CD1c-positive myeloid dendritic cell (primary cell): ENCODE results near the gene CACNA1H.
"Not testable (repeated sequence)": the region's sequence is repeated elsewhere in the genome, so short reads cannot be mapped to it uniquely, and the experiment has no call there.

Experiments
- DNase-seq: peaks from one replicate; pipeline ENCODE4 v3.0.0-alpha.2; 2016; ENCODE audit errors: extremely low spot score

CACNA1H gene

DNA sequence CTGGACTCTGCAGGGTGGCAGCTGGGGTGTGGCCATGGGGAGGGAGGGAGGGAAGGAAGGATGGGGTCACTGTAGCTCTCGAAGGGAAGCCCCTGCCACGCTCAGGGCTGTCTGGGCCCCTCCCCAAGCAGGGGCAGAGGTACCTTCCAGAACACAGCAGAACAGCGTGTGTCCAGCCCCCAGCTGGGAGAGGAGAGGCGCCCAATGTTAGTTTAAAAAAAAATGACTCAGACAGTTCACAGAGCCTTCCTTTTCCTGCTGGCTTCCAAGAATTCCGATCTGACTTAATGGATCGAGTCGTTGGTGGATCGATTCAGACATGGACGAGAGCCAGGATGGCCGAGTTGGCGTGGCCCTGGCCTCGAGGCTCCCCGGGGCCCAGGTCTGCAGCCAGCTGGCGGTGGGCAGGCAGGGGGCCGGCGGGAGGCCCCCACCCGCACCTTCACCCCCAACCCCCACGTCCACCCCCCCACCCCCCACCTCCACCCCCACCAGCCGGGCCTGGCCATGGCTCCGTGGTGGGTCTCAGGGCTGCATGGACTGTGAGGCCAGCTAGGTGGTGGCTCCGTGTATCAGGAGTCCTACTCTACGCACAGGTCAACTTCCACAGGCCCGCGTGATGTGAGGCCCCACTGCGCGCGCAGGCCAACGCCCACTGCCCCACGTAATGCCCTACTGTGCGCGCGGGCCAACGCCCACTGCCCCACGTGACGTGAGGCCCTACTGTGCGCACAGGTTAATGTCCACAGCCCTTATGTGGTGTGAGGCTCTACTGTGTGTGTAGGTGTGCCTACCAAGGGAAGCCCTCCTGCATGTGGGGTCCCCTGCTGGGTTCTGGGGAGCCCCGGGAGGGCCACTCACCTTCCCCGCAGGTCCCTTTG is 21.8 kb downstream of the CACNA1H start:
- DNase-seq, result no peak

DNA sequence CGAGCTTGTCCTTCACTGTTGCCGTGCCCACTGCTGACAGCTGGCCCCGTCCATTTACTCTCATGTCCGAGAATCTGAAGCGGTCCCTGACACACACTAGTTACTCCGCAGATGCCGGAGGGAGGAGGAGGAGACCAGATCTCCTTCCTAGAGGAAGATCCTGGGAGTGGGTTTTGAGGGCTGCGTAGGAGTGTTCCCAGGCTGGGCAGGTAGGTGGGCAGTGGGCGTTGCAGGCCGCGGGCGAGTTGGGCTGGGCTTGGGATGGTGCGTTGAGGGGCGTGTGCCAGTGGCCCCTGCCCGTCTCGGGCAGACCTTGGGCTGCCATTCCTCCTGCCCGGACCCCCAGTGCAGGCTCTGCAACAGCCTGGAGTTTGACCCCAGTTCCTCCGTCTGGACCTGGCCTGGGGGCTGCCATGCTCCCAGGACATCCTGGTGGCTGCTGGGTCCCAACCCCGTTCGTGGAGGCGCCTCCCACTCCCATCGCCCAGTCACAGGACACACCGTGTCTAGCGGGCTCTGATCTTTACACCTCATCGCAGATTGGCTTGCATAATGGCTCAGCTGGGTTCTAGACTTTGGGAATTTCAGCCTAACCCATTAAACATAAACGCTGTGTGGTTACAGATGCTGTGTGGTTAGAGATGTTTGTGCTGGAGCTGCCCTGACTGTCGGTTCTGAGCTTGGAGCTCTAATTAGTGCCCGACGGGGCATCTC is 22.8 kb downstream of the CACNA1H start:
- no peak for DNase-seq

DNA sequence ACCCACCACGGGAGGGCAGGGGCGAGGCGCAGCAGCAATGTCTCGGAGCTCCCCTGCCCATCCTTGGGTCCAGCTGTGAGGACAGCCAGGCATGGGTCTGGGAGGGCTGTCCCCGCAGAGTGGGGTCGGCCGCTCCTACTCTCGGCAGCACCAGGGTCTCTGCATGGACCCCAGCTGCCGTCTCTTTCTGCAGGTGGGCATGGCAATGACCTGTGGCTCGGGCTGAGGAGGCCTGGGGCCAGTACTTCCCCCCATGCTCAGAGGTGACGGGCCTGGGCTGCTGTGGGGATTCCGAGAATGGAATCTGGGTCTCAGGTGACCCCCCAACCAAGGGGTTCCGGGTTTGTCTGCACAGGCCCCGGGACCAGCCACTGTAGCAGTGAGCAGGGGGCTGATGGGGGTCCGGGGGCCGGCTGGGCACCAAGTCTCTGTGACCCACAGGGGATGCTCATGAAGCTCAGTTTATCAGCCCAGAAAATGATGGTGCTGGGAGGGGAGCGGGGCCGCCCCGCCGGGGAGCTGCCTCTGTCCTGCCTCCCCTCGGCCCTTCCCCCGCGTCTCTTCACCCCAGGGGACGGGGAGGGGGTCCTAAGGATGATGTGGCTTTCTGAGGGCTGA is 23.5 kb downstream of the CACNA1H start:
- no peak for DNase-seq

DNA sequence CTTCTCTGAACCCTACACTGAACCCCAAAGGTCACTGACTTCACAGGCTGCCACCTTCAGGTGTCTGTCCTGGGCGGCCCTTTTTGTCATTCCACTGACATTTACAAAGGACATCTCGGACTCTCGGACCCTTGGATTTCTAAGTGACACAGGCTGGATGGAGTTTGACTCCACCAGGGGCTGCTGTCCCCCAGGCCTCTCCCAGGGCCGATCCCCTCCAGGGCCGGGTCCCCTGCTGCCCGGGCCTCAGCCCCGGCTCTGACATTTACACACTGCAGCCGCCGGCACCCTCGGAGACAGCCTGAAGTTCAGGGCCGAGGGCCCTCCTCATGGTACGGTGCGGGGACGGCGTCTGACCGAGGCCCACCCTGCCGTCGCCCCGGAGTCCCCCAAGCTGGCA is 24.1 kb downstream of the CACNA1H start:
- DNase-seq, result no peak

DNA sequence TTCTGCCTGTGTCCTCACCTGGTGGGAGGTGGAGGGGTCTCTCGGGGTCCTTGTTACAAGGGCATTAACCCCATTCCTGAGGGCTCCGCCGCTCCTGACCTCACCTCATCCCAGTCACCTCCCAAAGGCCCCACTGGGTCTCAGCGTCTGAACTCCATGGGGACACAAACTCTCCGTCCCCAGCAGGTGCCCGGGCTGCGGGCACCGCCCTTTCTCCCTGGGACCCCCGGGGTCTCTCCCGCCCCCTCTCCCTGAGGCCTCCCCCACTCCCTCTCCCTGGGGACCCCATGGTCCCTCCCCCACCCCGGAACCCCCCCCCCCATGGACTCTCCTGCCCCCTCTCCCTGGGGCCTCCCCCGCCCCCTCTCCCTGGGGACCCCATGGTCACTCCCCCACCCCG is 24.8 kb downstream of the CACNA1H start:
- no peak for DNase-seq

DNA sequence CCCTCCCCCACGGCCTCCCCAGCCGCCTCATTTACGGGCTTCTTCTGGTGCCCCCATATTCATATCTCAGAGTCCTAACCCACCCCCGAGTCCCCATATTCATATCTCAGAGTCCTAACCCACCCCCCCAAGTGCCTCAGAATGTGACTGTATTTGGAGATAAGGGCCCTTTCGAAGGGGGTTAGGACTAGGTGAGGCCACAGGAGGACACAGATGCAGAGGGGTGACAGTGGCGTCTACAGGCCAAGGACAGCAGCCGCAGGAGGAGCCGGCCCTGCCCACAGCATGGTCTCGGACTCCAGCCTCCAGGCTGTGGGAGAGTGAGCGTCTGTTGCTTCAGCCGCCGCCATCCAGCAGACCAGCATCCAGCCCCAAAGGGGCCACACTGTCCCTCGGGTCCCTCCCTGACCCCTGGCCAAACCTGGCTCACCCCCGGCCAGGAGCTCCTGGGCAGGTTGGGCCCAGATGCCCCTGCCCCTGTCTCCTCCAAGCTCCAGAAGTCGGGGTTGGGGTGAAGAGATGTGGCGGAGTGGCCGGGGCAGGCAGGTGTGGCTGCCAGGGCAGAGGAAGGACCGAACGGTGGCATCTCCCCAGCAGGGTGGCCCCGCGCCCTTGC is 25.5 kb downstream of the CACNA1H start:
- DNase-seq, result no peak

DNA sequence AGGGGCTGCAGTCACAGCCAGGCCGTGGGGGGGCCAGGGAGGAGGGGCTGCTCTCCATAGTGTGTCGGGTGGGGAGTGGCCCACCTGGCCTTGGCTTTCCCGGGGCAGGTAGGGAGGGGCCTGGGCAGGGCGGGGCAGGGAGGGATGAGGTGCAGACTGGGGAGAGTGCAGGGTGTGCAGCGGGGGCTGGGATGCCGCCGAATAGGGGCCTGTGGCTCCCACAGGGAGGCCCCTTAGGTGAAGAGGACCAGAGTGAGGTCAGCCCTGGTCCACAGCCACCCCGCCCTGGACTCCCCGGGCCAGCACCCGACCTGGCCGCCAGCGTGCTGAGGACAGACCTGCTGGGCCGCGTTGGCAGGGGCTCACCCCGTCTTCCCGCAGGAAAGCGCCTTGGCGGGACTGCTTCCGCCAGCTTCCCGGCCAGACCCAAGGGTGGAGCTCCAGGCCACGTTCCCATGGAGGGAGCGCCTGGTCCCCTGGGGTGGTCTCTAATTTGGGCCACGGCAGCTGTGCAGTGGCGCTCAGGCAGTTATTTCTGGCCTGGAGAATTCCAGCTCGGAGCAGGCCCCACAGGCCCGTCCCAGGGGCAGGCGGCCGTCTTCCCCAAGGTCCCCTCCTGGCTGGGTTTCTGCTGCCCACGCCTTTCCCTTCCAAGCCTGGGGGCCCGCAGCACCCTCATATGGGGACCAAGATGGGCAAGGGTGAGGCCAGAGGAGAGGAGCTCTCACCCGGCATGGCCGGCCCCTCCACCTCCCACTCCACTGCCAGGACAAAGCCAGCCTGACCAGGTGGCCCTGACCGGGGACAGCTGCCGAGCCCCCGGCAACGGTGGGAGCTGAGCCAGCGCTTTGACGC is 27.9 kb downstream of the CACNA1H start:
- DNase-seq, result no peak

DNA sequence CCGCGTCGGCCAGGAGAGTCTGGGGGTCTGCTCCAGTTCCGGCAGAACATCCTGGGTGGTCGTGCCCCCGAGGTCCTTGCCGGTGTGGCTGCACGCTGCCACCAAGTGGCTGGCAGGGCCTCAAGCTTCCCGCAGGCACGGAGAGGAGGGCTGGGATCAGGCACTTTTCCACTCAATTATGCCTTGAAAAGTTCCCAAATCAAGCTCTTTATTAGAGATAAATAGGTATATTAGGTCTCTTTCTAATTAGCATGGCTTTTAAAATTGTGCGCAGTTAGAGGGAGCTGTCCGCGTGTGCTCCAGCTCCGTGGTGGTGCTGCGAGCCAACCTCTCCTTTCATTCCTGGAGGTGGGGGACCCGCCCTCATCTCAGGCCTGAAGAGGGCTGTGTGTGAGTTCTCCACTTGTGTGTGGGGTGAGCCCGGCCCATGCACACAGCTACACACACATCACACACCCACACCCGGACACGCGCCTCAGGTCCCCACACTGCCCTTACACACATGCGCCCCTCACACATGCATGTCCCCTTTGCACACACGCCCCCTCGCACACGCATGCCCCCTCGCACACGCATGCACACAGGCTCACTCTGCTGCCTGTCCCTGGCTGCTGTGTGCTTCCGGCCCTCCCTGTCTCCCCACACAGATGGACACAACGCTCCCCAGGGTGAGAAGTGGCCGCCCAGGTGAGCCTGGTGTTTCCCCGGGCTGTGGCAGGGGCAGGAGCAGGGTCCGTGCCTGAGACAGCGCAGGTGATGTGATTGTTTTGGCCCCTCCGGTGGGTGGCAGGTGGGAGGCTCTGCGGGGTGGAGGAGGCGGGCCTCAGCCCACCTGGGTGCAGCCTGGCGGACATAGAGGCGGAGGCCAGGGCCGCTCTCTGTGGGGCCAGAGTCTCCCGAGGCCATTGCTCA is 28.8 kb downstream of the CACNA1H start:
- no peak for DNase-seq

DNA sequence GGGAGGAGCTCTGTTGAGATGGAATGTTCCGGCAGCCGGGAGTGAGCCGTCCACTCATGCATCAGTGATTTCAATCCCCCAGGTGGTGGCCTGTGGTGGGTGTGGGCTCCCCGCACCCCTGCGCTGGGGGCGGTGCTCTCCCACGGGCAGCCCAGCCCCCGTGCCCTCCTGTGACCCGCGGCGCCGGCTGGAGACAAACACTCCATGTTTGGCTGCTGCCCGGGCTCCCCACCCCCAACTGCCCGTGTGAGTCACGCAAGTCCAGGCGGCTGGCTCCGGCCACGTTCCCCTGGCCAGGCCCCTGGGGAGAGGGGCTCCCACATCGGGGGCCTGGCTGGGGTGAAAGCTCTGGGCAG is 29.4 kb downstream of the CACNA1H start:
- no peak for DNase-seq

DNA sequence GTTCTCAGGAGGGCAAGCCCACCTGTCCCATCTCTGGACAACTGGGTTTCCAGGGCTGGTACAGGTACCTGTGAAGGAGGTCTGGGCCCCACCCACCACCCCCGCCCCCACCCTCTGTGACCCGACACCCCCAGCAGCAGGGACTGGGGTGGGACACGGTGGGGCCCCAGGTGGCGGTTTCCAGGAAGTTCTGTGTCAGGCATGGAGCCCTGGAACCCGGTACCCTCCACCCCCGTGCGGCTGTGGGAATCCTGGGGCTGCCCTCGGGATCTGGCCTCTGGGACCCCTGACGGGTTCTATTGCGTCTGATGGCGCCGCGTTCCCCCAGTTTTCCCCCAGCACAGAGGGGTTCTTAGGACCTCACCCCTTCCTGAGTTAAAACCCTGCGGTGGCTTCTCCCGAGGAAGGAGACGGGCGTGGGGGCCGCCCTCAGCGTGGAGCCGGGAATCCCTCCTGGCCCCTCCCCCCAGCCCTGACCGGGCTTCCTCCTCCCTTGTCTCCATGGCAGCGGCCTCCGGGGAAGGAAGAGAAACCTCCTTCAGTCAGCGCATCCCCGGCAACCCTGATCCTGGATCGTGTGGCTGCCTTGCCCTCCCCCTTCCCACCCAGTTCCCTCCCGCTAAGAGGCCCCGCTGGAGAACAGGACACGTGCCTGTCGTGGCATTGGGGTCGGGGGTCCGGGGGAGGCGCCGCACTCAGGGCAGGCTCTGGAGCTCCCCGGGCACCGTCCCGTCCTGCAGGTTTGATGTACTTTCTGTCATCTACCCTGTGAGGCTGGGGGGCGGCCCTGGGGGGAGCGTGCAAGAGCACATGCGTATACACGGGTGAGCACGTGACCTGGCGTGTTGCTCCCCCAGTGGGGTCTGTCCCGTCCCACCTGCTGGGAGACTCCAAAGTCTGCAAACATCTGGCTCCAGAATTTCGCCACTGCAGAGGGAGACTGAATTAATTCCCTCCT is 30.3 kb downstream of the CACNA1H start:
- DNase-seq, result no peak

DNA sequence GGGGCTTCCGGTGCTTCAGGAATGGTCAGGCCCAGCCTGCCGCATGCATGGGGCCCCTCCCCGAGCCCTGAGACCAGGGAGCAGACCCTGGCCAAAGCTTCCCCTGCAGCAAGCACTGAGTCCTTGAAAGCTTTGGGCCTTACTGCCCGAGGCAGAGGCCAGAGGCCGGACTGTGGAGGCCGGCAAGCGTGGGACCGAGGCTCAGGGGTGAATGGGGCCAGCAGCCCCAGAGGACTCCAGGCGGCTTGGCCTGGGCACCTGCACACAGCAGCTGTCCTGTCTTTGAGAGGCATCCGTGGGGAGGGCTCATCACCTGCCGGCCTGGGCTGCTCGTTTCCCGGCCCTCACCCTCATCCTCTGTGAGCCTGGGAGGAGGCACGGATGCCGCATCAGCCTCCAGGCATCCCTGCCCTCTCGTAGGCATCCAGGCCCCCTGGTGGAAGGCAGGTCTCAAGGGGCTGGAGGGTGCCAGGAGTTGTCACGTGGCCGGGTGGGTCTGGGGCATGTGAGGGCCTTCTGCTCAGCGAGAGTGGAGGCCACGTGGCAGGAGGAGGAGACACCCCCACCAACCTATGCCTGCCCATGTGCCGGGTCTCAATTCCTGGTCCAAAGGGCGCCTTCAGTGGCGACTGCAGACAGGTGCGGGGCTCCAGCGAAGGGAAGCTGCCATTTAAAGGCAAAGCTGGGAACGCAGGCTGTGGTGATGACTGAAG is 31.4 kb downstream of the CACNA1H start:
- DNase-seq, result no peak

DNA sequence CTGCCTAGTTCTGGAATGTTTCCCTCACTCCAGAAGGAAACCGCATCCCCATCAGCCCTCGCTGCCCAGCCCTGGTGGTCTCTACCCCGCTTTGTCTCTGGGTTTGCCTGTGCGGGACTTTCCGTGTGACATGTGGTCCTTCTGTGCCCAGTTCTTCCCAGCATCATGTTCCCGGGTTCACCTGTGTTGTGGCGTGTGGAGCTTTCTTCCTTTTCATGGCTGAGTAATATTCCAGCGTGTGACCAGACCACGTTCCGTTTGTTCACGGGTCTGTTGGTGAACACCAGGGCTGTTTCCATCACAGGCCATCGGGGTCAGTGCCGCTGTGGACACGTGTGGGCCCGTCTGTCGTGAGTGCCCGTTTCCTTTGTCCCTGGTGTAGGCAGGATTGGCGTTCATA is 32.1 kb downstream of the CACNA1H start:
- no peak for DNase-seq

DNA sequence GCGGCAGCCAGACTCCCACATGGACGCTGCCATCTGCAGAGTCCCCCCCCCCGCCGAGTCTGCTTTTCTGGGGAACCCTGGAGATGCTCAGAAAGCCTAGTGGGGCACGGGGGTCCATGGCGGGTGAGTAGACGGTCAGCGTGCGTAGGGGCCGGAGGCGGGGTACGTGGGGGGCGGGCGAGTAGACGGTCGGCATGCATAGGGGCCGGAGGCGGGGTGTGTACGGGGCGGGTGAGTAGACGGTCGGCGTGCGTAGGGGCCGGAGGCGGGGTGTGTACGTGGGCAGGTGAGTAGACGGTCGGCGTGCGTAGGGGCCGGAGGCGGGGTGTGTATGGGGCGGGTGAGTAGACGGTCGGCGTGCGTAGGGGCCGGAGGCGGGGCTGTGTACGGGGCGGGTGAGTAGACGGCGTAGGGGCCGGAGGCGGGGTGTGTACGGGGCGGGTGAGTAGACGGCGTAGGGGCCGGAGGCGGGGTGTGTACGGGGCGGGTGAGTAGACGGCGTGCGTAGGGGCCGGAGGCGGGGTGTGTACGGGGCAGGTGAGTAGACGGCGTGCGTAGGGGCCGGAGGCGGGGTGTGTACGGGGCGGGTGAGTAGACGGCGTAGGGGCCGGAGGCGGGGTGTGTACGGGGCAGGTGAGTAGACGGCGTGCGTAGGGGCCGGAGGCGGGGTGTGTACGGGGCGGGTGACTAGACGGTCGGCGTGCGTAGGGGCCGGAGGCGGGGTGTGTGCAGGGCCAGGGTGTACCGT is 32.7 kb downstream of the CACNA1H start:
- not testable (repeated sequence) for DNase-seq

DNA sequence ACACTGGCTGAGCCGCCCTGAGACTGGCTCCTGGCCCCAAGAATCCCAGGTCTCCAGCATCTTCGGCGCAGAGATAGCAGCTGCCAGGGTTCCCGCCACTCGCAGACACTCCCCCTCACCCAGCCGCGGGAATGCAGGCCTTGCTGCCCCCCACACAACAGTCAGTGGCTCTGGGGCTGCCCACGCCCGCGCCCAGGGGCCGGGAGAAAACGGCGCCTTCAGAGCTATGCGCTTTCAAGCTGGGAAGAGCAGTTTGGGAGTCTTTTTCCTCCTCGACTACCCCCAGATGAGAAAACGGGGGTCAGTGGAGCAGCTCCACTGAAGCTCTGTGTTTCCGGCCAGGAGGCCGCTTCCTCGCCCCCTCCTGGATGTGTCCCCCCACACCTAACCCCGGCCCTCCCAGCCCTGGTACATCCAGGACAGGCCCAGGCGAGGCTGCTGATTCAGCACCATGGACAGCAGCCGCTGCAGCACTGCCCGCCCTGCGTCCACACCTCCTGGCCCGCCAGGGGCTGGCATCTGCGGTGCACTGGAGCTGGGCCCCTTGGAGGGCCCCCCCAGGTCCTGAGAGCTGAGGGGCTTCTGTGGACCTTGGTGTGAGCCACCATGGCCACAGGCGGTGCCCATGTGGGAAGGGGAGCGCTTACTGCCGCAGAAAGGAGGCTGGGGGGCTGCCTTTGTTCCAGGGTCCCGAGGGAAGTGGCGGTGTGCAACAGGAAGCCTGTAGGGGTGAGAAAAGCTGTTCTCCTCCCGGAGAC is 35.7 kb downstream of the CACNA1H start:
- DNase-seq, result peak; percentile 48

DNA sequence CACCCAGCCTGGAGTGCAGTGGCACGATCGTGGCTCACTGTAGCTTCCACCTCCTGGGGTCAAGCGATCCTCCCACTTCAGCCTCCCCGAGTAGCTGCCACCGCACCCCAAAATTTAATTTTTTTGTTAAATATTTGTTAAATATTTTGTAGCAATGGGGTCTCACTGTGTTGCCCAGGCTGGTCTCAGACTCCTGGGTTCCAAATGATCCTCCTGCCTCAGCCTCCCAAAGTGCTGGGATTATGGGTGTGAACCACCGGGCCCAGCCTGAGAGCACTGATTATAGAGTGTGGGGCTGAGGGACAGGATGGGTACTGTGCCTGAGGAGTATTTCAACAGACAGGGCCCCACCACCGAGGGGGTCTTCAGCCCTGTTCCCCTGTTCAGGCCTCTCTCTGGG is 36.5 kb downstream of the CACNA1H start:
- no peak for DNase-seq

DNA sequence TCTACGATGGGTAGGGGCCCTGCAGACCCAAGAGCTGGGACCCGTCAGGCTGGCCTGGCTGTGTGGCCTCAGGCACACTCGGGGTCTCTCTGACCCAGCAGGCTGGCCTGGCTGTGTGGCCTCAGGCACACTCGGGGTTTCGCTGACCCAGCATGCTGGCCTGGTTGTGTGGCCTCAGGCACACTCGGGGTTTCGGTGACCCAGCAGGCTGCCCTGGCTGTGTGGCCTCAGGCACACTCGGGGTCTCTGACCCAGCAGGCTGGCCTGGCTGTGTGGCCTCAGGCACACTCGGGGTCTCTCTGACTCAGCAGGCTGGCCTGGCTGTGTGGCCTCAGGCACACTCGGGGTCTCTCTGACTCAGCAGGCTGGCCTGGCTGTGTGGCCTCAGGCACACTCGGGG is 37.9 kb downstream of the CACNA1H start:
- not testable (repeated sequence) for DNase-seq
